ENCODE results near the gene MLLT10. TPM values are rescaled to one million over a fixed set of nuclear protein-coding genes. Genes with fewer than 3 reads are reported as not detected.
"Not testable (repeated sequence)": the region's sequence is repeated elsewhere in the genome, so short reads cannot be mapped to it uniquely, and the experiment has no call there.

MLLT10 gene
- total and polyA plus RNA-seq, 10 of the 15 experiments (the other 5 are each of a cell fraction or from before 2014, with no cell fraction given) = 8.7 to 61.1 (median 28.5) TPM

- ChIA-PET CTCF (no interaction called here), SMC1A (ENCODE audit: uncharacterized antibody, unreplicated experiment) (no interaction called here), POLR2A (no interaction called here), RAD21 (ENCODE audit: unreplicated experiment) (no interaction called here)
- H3K4me3 ChIP-seq = no peak overlapping the region
- H3K9me3 ChIP-seq (replicated peaks; ENCODE audit: control insufficient read depth, insufficient read depth, low read length) = no peaks in the 10 kb centered on the region
- intact Hi-C loops (cut with micrococcal nuclease; ENCODE audit: unreplicated experiment) (no loop called here), in situ Hi-C loops (cut with MboI) (no loop called here)
- no peak for ATAC-seq
- H3K27me3 ChIP-seq (replicated peaks in 1 of 2; ENCODE audit: control insufficient read depth in 2 of 2, insufficient read depth in 2 of 2, low read length in 1 of 2) = no peaks in the 10 kb centered on the region
- WGBS (ENCODE audit: insufficient coverage, insufficient replicate concordance, low lambda C conversion rate, missing lambda C conversion rate) = 100% methylated on average over 1 of the region's 1 CpG
- no peaks in the 10 kb centered on the region for H4K20me1 ChIP-seq (ENCODE audit: control insufficient read depth, insufficient read depth)
- H3K36me3 ChIP-seq (ENCODE audit: control insufficient read depth in 2 of 2, insufficient read depth in 2 of 2, low read length in 1 of 2) = peaks cover 2 to 10% of the 10 kb centered on the region in 2 experiments; a peak in 2 of 4 replicates
- H3K79me2 ChIP-seq (ENCODE audit: control insufficient read depth, insufficient read depth, low read length) = no peaks in the 10 kb centered on the region
- FAIRE-seq = no peak
- no peak for TF ChIP-seq POLR2AphosphoS2 (IDR thresholded peaks at IDR 0.05; ENCODE audit: low read depth, low read length)
- no peak for TF ChIP-seq PAX8 (IDR thresholded peaks at IDR 0.05)
- no peak for TF ChIP-seq NRF1 (conservative IDR thresholded peaks at IDR 0.05; ENCODE audit: low read depth, low read length)
- TF ChIP-seq ZZZ3 (IDR thresholded peaks at IDR 0.05; ENCODE audit: control insufficient read depth, insufficient read length, low read depth) = no peak
- no peak for TF ChIP-seq EZH2 (IDR thresholded peaks at IDR 0.05; ENCODE audit: borderline replicate concordance, control insufficient read depth, low read depth, low read length)
- TF ChIP-seq ZBTB11 (CRISPR knock-in tag; IDR thresholded peaks at IDR 0.05) = no peak
- TF ChIP-seq SMAD5 (IDR thresholded peaks at IDR 0.05; ENCODE audit: low read depth) = no peak
- no peak for TF ChIP-seq TCF12 (IDR thresholded peaks at IDR 0.05; ENCODE audit: low read depth, low read length)
- no peak for TF ChIP-seq NR2C2 (IDR thresholded peaks at IDR 0.05; ENCODE audit: borderline replicate concordance, control insufficient read depth, insufficient read length, low read depth)
- TF ChIP-seq FOXM1 (IDR thresholded peaks at IDR 0.05; ENCODE audit: low read depth, low read length) = no peak
- TF ChIP-seq CEBPB (IDR thresholded peaks at IDR 0.05; ENCODE audit: borderline replicate concordance in 1 of 2, low read depth in 2 of 2, low read length in 2 of 2) = no peak
- TF ChIP-seq RFX5 (IDR thresholded peaks at IDR 0.05; ENCODE audit: low read depth, low read length) = no peak
- TF ChIP-seq BMI1 (IDR thresholded peaks at IDR 0.05; ENCODE audit: borderline replicate concordance) = no peak
- no peak for TF ChIP-seq EP300 (IDR thresholded peaks at IDR 0.05; ENCODE audit: borderline replicate concordance in 1 of 2, control insufficient read depth in 1 of 2, low read depth in 2 of 2, low read length in 2 of 2)
- no peak for TF ChIP-seq HCFC1 (IDR thresholded peaks at IDR 0.05; ENCODE audit: low read length)
- H3K27ac ChIP-seq (ENCODE audit: control insufficient read depth, insufficient read depth) = no peak overlapping the region
- H3K9ac ChIP-seq (ENCODE audit: control insufficient read depth, insufficient read depth, low read length) = no peak overlapping the region
- no peaks in the 10 kb centered on the region for H3K4me1 ChIP-seq (ENCODE audit: control insufficient read depth, insufficient read depth, low read length)
- BruUV-seq (replicated peaks) = no TSS peak
- no peak overlapping the region for H3K4me2 ChIP-seq (ENCODE audit: control insufficient read depth, insufficient read depth)
- no peak for DNase-seq (ENCODE audit: low read depth, low spot score)
- no peak overlapping the region for H2AFZ ChIP-seq (ENCODE audit: control insufficient read depth, low read depth, low read length)
Observed at GRCh38 chr10:21623291-21623690, 89.3 kb downstream of the MLLT10 start.

- DNase-seq (ENCODE audit: low read depth, low spot score); H3K27ac ChIP-seq (ENCODE audit: control insufficient read depth, insufficient read depth); CTCF ChIA-PET; H3K27me3 ChIP-seq (replicated peaks in 1 of 2; ENCODE audit: control insufficient read depth in 2 of 2, insufficient read depth in 2 of 2, low read length in 1 of 2); RAD21 ChIA-PET (ENCODE audit: unreplicated experiment); H4K20me1 ChIP-seq (ENCODE audit: control insufficient read depth, insufficient read depth); FAIRE-seq; ATAC-seq; intact Hi-C loops (cut with micrococcal nuclease; ENCODE audit: unreplicated experiment); H3K79me2 ChIP-seq (ENCODE audit: control insufficient read depth, insufficient read depth, low read length); H2AFZ ChIP-seq (ENCODE audit: control insufficient read depth, low read depth, low read length); POLR2A ChIA-PET; BruUV-seq (replicated peaks); H3K4me2 ChIP-seq (ENCODE audit: control insufficient read depth, insufficient read depth); H3K4me1 ChIP-seq (ENCODE audit: control insufficient read depth, insufficient read depth, low read length); H3K4me3 ChIP-seq; in situ Hi-C loops (cut with MboI); H3K9ac ChIP-seq (ENCODE audit: control insufficient read depth, insufficient read depth, low read length); SMC1A ChIA-PET (ENCODE audit: uncharacterized antibody, unreplicated experiment); H3K9me3 ChIP-seq (replicated peaks; ENCODE audit: control insufficient read depth, insufficient read depth, low read length): not testable (repeated sequence)
- 97% methylated on average over 6 of the region's 6 CpGs for WGBS (ENCODE audit: insufficient coverage, insufficient replicate concordance, low lambda C conversion rate, missing lambda C conversion rate)
- peaks cover 2 to 10% of the 10 kb centered on the region in 2 experiments; a peak in 2 of 4 replicates for H3K36me3 ChIP-seq (ENCODE audit: control insufficient read depth in 2 of 2, insufficient read depth in 2 of 2, low read length in 1 of 2)
Observed at GRCh38 chr10:21624421-21624820, 90.4 kb downstream of the MLLT10 start.

All from GM12878 (cell line).